Measurements from ENCODE around the gene LRCH1.
A peak's percentile ranks its signal among the peaks of the same experiment; 100 is the strongest.

LRCH1 gene

DNA sequence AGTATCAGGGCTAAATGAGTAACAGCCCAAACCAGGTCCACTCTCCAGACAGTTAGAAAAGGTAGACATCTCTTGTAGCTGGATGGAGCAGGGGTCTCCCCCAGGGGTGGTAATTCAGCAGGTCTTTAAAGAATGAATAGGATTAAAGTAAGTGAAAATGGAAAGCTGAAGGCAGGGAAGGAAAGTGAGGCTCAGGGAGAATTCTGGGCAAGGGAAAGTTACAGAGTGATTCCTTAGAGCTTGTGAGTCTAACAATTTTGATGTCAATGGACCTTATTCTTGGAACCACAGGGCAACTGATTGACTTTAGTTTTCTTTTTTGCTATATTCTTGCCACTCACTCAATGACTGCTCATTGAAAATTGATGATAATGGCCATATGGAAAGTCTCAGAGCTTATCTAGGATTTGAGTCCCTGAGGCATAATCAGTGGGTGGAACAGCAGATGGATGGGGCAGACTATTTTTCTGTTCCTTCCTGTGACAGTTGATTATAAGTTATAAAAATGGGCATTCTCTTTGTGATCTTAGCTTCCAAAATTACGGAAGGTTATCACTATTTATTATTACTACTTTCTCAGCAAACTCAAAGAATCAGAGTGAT lies 76.9 kb downstream of the LRCH1 start:
- TF ChIP-seq, protein P1, sequence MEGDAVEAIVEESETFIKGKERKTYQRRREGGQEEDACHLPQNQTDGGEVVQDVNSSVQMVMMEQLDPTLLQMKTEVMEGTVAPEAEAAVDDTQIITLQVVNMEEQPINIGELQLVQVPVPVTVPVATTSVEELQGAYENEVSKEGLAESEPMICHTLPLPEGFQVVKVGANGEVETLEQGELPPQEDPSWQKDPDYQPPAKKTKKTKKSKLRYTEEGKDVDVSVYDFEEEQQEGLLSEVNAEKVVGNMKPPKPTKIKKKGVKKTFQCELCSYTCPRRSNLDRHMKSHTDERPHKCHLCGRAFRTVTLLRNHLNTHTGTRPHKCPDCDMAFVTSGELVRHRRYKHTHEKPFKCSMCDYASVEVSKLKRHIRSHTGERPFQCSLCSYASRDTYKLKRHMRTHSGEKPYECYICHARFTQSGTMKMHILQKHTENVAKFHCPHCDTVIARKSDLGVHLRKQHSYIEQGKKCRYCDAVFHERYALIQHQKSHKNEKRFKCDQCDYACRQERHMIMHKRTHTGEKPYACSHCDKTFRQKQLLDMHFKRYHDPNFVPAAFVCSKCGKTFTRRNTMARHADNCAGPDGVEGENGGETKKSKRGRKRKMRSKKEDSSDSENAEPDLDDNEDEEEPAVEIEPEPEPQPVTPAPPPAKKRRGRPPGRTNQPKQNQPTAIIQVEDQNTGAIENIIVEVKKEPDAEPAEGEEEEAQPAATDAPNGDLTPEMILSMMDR (IDR thresholded peaks at IDR 0.05; ENCODE audit: low read depth, low read length, missing control alignments), result no peak
- Histone ChIP-seq H3K27ac (no peak overlapping the region), H3K4me3 (ENCODE audit: low read depth, low read length) (no peak overlapping the region), H3K27me3 (replicated peaks) (no peaks in the 10 kb centered on the region), H3K36me3 (replicated peaks) (no peaks in the 10 kb centered on the region)
- in situ Hi-C loops (cut with HindIII; ENCODE audit: low pct_ligation_motif_present, low sequenced_read_pairs), result no loop called here
- DNase-seq, result no peak

DNA sequence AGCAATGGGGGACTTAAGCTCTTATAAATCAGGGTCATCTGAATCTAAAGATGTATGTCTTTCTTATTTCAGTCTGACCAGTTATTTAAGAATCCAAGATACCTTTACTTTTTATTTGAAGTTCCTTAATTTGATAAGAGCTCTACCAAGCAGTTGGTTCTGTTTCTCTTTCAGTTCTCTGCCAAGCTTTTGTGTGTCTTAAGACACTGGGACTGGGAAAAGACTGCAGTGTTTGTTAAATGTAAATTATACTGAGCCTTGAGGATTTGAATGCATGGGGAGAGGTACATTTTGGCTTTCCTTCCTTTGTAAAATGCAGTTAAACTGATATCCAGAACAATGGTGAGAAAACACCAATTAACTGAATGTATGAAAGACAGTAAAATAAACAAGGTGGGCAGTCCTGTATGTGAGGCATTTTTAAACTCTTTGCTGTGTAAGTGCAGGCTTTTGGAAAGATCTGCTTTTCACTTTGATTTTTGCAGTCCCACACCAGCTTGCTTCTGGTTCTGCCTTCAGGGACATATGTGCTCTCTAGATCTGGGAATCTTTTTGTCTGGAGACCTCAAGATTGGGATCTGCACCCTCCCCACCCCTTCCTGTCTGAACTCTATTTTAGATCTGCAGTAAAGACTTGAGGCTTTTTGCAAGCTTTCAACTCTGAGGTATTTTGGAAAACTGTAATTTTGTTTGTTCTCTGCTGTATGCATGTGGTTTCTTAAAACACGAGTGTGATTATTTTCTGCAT lies 77.6 kb downstream of the LRCH1 start:
- H3K27ac ChIP-seq, result no peak overlapping the region
- in situ Hi-C loops (cut with HindIII; ENCODE audit: low pct_ligation_motif_present, low sequenced_read_pairs), result no loop called here
- no peaks in the 10 kb centered on the region for H3K27me3 ChIP-seq (replicated peaks)
- no peaks in the 10 kb centered on the region for H3K36me3 ChIP-seq (replicated peaks)
- no peak overlapping the region for H3K4me3 ChIP-seq (ENCODE audit: low read depth, low read length)
- TF ChIP-seq, protein P1 (IDR thresholded peaks at IDR 0.05; ENCODE audit: low read depth, low read length, missing control alignments), result no peak
- DNase-seq, result no peak

GRCh38 chr13:46631179-46631542 lies 78.2 kb downstream of the LRCH1 start:
- no peaks in the 10 kb centered on the region for H3K27me3 ChIP-seq (replicated peaks)
- in situ Hi-C loops (cut with HindIII; ENCODE audit: low pct_ligation_motif_present, low sequenced_read_pairs), result no loop called here
- no peak overlapping the region for H3K4me3 ChIP-seq (ENCODE audit: low read depth, low read length)
- H3K36me3 ChIP-seq (replicated peaks), result no peaks in the 10 kb centered on the region
- TF ChIP-seq, protein P1 (IDR thresholded peaks at IDR 0.05; ENCODE audit: low read depth, low read length, missing control alignments), result no peak
- no peak overlapping the region for H3K27ac ChIP-seq
- DNase-seq, result no peak

- H3K4me3 ChIP-seq (ENCODE audit: low read depth, low read length), result no peak overlapping the region
- no peak for DNase-seq
- no peaks in the 10 kb centered on the region for H3K27me3 ChIP-seq (replicated peaks)
- no peaks in the 10 kb centered on the region for H3K36me3 ChIP-seq (replicated peaks)
- TF ChIP-seq, protein P1 (IDR thresholded peaks at IDR 0.05; ENCODE audit: low read depth, low read length, missing control alignments), result no peak
- in situ Hi-C loops (cut with HindIII; ENCODE audit: low pct_ligation_motif_present, low sequenced_read_pairs), result no loop called here
- no peak overlapping the region for H3K27ac ChIP-seq
Observed at GRCh38 chr13:46632176-46632575, 79.2 kb downstream of the LRCH1 start.

- in situ Hi-C loops (cut with HindIII; ENCODE audit: low pct_ligation_motif_present, low sequenced_read_pairs), result no loop called here
- TF ChIP-seq, protein P1 (IDR thresholded peaks at IDR 0.05; ENCODE audit: low read depth, low read length, missing control alignments), result no peak
- no peaks in the 10 kb centered on the region for H3K27me3 ChIP-seq (replicated peaks)
- H3K36me3 ChIP-seq (replicated peaks), result no peaks in the 10 kb centered on the region
- peak; percentile 66 for DNase-seq
- H3K27ac ChIP-seq, result peak overlapping the region; percentile 2
- no peak overlapping the region for H3K4me3 ChIP-seq (ENCODE audit: low read depth, low read length)
Observed at GRCh38 chr13:46633416-46633815, 80.4 kb downstream of the LRCH1 start.

All from brain microvascular endothelial cell (primary cell).